GM18507 (cell line): ENCODE results near the gene TERT.
"Not testable (repeated sequence)": the region's sequence is repeated elsewhere in the genome, so short reads cannot be mapped to it uniquely, and the experiment has no call there.

Experiments used
- DNase-seq: peaks from one replicate; pipeline ENCODE4 v3.0.0; 2011; ENCODE audit warnings: low read depth; ENCODE audit not compliant: insufficient read length; ENCODE audit errors: extremely low spot score
- FAIRE-seq: peaks from 2 replicates; lab custom pipeline; 2011; peaks lifted over from hg19 to GRCh38; lab: Jason Lieb, UNC

Gene TERT

GRCh38 chr5:1299511-1299850 is 4.6 kb upstream of the TERT start:
- FAIRE-seq, result no peak
- no peak for DNase-seq

- DNase-seq (no peak), FAIRE-seq (no peak)
Measured at GRCh38 chr5:1298723-1299510, 4.0 kb upstream of the TERT start.

- no peak for FAIRE-seq
- no peak for DNase-seq
Measured at GRCh38 chr5:1298067-1298551, 3.2 kb upstream of the TERT start.

GRCh38 chr5:1297243-1297642 is 2.4 kb upstream of the TERT start:
- FAIRE-seq, result no peak
- no peak for DNase-seq

- no peak for FAIRE-seq
- DNase-seq, result no peak
Measured at GRCh38 chr5:1295650-1296037, 776 bp upstream of the TERT start.

- no peak for DNase-seq
- no peak for FAIRE-seq
Measured at GRCh38 chr5:1294206-1294834, 548 bp downstream of the TERT start.

GRCh38 chr5:1293416-1294205 is 1.3 kb downstream of the TERT start:
- no peak for DNase-seq
- no peak for FAIRE-seq

- FAIRE-seq (no peak), DNase-seq (no peak)
Measured at GRCh38 chr5:1292846-1293415, 1.9 kb downstream of the TERT start.

GRCh38 chr5:1292139-1292538 is 2.7 kb downstream of the TERT start:
- no peak for DNase-seq
- FAIRE-seq, result no peak

- FAIRE-seq (no peak), DNase-seq (no peak)
Measured at GRCh38 chr5:1291611-1292080, 3.2 kb downstream of the TERT start.

GRCh38 chr5:1290956-1291355 is 3.9 kb downstream of the TERT start:
- not testable (repeated sequence) for FAIRE-seq, DNase-seq

- not testable (repeated sequence) for DNase-seq, FAIRE-seq
Measured at GRCh38 chr5:1289559-1289958, 5.3 kb downstream of the TERT start.

GRCh38 chr5:1288439-1289335 is 6.2 kb downstream of the TERT start:
- FAIRE-seq, result no peak
- DNase-seq, result no peak

- DNase-seq, result no peak
- no peak for FAIRE-seq
Measured at GRCh38 chr5:1285883-1286291, 9.0 kb downstream of the TERT start.

GRCh38 chr5:1285141-1285540 is 9.7 kb downstream of the TERT start:
- FAIRE-seq (no peak), DNase-seq (no peak)

GRCh38 chr5:1284336-1284970 is 10.4 kb downstream of the TERT start:
- not testable (repeated sequence) for DNase-seq, FAIRE-seq

- not testable (repeated sequence) for DNase-seq, FAIRE-seq
Measured at GRCh38 chr5:1283729-1284041, 11.2 kb downstream of the TERT start.

GRCh38 chr5:1282993-1283728 is 11.7 kb downstream of the TERT start:
- not testable (repeated sequence) for DNase-seq, FAIRE-seq
